ENCODE data around the gene PIP4K2B. TPM values are rescaled to one million over a fixed set of nuclear protein-coding genes. Genes with fewer than 3 reads are reported as not detected.
A peak's percentile ranks its signal among the peaks of the same experiment; 100 is the strongest.

Gene PIP4K2B
- total and polyA plus RNA-seq, 4 donors = 16.1 to 42.3 (median 29.2) TPM

DNA sequence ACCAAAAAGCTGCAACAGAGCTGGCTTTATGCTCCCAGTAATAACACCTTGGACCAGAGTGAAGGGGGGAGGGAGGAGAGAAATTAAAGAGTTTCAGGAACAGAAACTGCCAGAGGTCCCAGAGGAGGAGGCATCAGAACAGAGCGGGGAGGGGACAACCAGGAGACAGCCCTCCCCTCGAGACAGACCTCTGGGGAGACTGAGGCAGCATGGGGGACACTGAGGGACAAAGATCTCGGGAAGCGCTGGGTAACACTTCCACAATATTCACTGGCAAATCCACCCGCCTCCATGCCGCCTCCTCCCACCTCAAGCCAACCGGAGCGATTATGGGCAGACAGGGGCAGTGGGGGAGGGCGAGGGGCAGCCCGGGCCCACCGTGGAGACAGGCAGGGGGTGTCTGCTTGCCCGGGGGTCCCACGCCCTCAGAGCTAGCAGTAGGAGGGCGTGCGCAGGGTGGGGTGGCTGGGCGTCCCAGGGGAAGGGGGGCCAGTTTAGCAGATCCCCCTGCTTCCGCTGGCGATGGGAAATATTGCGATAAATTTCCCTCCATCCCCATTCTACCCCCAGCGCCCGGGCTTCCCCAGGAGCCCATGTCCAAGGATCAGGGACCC lies 52.4 kb downstream of the PIP4K2B start:
- H3K27ac ChIP-seq (ENCODE audit: low read depth in 1 of 2, low read length in 1 of 2) = peak overlapping the region in 1 of 2 donors; percentile 15
- peaks cover 0 to 16% (median 10%) of the 10 kb centered on the region in 3 donors for H3K27me3 ChIP-seq (ENCODE audit: control insufficient read depth in 3 of 3, insufficient read depth in 3 of 3, low read length in 2 of 3)
- peak overlapping the region; percentile 41 for H3K4me3 ChIP-seq
- no peaks in the 10 kb centered on the region for H3K36me3 ChIP-seq (ENCODE audit: control insufficient read depth in 4 of 4, insufficient read depth in 4 of 4, low read length in 4 of 4)
- H3K9ac ChIP-seq (ENCODE audit: insufficient read depth in 1 of 2, low read length in 2 of 2) = peak overlapping the region; percentile 67 to 68
- DNase-seq = no peak
- H3K4me1 ChIP-seq (ENCODE audit: control insufficient read depth in 5 of 5, insufficient read depth in 5 of 5, low read length in 5 of 5) = peaks cover 5 to 76% (median 25%) of the 10 kb centered on the region in 5 donors
- no peak for ATAC-seq (ENCODE audit: insufficient read depth, low FRiP score)
- TF ChIP-seq, protein P1, sequence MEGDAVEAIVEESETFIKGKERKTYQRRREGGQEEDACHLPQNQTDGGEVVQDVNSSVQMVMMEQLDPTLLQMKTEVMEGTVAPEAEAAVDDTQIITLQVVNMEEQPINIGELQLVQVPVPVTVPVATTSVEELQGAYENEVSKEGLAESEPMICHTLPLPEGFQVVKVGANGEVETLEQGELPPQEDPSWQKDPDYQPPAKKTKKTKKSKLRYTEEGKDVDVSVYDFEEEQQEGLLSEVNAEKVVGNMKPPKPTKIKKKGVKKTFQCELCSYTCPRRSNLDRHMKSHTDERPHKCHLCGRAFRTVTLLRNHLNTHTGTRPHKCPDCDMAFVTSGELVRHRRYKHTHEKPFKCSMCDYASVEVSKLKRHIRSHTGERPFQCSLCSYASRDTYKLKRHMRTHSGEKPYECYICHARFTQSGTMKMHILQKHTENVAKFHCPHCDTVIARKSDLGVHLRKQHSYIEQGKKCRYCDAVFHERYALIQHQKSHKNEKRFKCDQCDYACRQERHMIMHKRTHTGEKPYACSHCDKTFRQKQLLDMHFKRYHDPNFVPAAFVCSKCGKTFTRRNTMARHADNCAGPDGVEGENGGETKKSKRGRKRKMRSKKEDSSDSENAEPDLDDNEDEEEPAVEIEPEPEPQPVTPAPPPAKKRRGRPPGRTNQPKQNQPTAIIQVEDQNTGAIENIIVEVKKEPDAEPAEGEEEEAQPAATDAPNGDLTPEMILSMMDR (IDR thresholded peaks at IDR 0.05; ENCODE audit: control extremely low read depth, extremely low read depth) = no peak
- no peaks in the 10 kb centered on the region for H3K9me3 ChIP-seq (ENCODE audit: control insufficient read depth in 4 of 4, insufficient read depth in 3 of 4, low read length in 3 of 4)
- WGBS, 2 donors = 8 to 12% methylated on average over 21 of the region's 21 CpGs

- TF ChIP-seq, protein P1 (IDR thresholded peaks at IDR 0.05; ENCODE audit: control extremely low read depth, extremely low read depth) = no peak
- Histone ChIP-seq H3K9me3 (ENCODE audit: control insufficient read depth in 4 of 4, insufficient read depth in 3 of 4, low read length in 3 of 4) (no peaks in the 10 kb centered on the region), H3K36me3 (ENCODE audit: control insufficient read depth in 4 of 4, insufficient read depth in 4 of 4, low read length in 4 of 4) (no peaks in the 10 kb centered on the region), H3K4me1 (ENCODE audit: control insufficient read depth in 5 of 5, insufficient read depth in 5 of 5, low read length in 5 of 5) (peaks cover 9 to 80% (median 31%) of the 10 kb centered on the region in 5 donors), H3K27ac (ENCODE audit: low read depth in 1 of 2, low read length in 1 of 2) (peak overlapping the region in 1 of 2 donors; percentile 15), H3K27me3 (ENCODE audit: control insufficient read depth in 3 of 3, insufficient read depth in 3 of 3, low read length in 2 of 3) (peaks cover 0 to 14% (median 7%) of the 10 kb centered on the region in 3 donors), H3K4me3 (no peak overlapping the region), H3K9ac (ENCODE audit: insufficient read depth in 1 of 2, low read length in 2 of 2) (peak overlapping the region; percentile 67 to 68)
- DNase-seq (peak in 1 of 3 donors; percentile 47), ATAC-seq (ENCODE audit: insufficient read depth, low FRiP score) (no peak)
- 49 to 66% methylated on average over 8 of the region's 8 CpGs for WGBS, 2 donors
Observed at GRCh38 chr17:38746004-38746848, 53.1 kb downstream of the PIP4K2B start.

DNA sequence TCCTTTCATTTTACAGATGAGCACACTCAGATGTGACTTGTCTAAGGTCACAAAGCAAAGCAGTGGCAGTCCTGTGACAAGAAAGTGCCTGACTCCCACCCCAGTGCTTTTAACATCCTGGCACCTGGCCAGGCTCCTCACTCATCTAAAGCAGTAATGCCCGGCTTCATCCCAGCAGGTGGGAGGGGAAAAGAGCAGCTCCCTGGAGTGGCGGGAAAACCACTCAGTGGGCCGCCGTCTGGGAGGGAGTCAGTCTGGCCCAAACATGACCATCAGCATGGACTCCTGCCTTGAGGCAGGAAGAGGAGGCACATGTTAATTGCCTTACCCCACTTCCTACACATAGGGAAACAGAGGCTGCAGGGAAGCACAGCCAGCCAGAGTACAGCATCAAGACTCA lies 53.8 kb downstream of the PIP4K2B start:
- Histone ChIP-seq H3K9me3 (ENCODE audit: control insufficient read depth in 4 of 4, insufficient read depth in 3 of 4, low read length in 3 of 4) (no peaks in the 10 kb centered on the region), H3K4me1 (ENCODE audit: control insufficient read depth in 5 of 5, insufficient read depth in 5 of 5, low read length in 5 of 5) (peaks cover 9 to 80% (median 29%) of the 10 kb centered on the region in 5 donors), H3K27me3 (ENCODE audit: control insufficient read depth in 3 of 3, insufficient read depth in 3 of 3, low read length in 2 of 3) (peaks cover 0 to 7% (median under 1%) of the 10 kb centered on the region in 3 donors), H3K27ac (ENCODE audit: low read depth in 1 of 2, low read length in 1 of 2) (peak overlapping the region in 1 of 2 donors; percentile 1), H3K36me3 (ENCODE audit: control insufficient read depth in 4 of 4, insufficient read depth in 4 of 4, low read length in 4 of 4) (no peaks in the 10 kb centered on the region), H3K4me3 (no peak overlapping the region), H3K9ac (ENCODE audit: insufficient read depth in 1 of 2, low read length in 2 of 2) (peak overlapping the region in 1 of 2 donors; percentile 51)
- TF ChIP-seq, protein P1 (IDR thresholded peaks at IDR 0.05; ENCODE audit: control extremely low read depth, extremely low read depth) = no peak
- WGBS, 2 donors = 36 to 59% methylated on average over 4 of the region's 4 CpGs
- DNase-seq (no peak), ATAC-seq (ENCODE audit: insufficient read depth, low FRiP score) (no peak)

Data from lung (tissue), 12 donors.